GM19328 (cell line): ENCODE results near the gene SKAP2.

ENCODE experiments used
- ATAC-seq: cut with Tn5 transposase; IDR thresholded peaks from one replicate; pipeline ENCODE4 v1.9.1; 2021; ENCODE audit warnings: mild to moderate bottlenecking, moderate library complexity; ENCODE audit not compliant: unreplicated experiment

SKAP2 gene

GRCh38 chr7:26670290-26670689 is 194.1 kb downstream of the SKAP2 start:
- no peak for ATAC-seq

- no peak for ATAC-seq
Measured at GRCh38 chr7:26668821-26669220, 195.6 kb downstream of the SKAP2 start.

GRCh38 chr7:26667514-26668133 is 196.8 kb downstream of the SKAP2 start:
- ATAC-seq, result no peak

- ATAC-seq, result no peak
Measured at GRCh38 chr7:26664735-26665416, 199.5 kb downstream of the SKAP2 start.

GRCh38 chr7:26664274-26664673 is 200.1 kb downstream of the SKAP2 start:
- no peak for ATAC-seq

- no peak for ATAC-seq
Measured at GRCh38 chr7:26663874-26664273, 200.5 kb downstream of the SKAP2 start.

DNA sequence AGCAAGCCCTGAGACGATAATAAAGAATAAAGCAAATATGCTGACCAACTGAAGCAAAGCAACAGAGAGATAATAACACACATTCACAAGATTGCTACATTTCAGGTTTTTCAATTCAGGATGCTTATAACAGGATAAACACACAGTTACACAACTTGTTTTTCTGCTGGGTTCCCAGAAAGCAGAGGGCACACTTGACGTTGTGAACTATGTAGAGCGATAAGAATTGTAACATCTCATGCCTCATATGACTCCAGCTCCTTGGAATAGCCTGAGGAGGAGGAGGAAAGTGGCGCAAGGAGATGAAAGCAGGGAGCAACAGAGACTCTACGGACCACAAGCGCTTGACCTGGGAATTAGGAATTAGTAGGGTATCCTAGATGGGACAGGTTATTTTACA is 201.7 kb downstream of the SKAP2 start:
- ATAC-seq, result no peak

GRCh38 chr7:26659121-26659520 is 205.3 kb downstream of the SKAP2 start:
- no peak for ATAC-seq

DNA sequence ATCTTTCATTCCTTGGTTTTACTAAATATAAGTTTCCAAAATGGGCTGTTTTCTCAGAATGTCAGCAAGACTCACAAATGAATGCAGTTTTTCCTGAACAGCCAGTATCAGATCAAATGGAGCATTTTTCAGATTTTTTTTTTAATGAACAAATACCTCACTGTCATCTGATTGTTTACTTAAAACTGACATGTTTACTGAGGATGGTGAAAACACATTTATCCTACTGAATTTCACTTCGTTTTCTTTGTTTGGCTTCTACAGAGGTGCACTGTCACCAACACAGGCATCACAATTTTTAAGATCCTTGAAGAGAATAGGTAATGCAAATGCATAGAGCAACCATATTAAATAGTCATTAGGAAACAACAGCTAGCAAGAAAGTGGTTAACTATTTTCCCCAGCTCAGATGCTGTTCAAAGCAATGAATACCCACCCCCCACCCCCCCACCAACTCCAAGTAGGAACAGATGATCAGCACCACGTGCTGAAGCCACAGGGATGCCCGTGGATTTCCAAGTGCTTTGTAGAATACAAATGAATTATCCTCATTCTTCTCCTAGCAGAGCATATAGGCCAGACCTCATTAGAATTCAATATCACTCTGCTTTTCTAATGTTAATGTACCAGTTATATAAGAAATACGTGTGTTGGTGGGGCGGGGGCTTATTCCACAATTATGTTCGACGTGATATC is 205.9 kb downstream of the SKAP2 start:
- ATAC-seq, result no peak

- ATAC-seq, result no peak
Measured at GRCh38 chr7:26657686-26658388, 206.6 kb downstream of the SKAP2 start.

GRCh38 chr7:26657206-26657641 is 207.2 kb downstream of the SKAP2 start:
- no peak for ATAC-seq

- ATAC-seq, result no peak
Measured at GRCh38 chr7:26656735-26657134, 207.7 kb downstream of the SKAP2 start.

DNA sequence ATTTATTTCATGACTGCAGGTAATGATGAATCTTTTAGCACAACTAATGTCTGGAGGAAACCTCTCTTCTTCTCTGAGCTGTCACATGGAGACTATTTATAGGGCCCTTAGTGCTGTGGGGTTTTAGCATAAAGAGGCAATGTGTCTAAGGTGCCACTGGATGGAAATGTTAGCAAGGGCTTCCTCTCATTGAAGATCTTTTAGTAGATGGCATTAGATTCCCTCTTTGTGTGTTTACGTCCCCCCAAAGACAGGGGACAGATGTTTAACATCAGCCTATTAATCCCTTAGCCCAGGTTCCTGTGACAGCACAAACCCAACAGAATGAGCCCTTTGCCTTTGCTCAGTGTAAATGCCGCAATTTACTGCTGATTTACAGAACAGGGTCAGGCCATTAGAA is 208.6 kb downstream of the SKAP2 start:
- ATAC-seq, result no peak

GRCh38 chr7:26653430-26654399 is 210.7 kb downstream of the SKAP2 start:
- no peak for ATAC-seq

DNA sequence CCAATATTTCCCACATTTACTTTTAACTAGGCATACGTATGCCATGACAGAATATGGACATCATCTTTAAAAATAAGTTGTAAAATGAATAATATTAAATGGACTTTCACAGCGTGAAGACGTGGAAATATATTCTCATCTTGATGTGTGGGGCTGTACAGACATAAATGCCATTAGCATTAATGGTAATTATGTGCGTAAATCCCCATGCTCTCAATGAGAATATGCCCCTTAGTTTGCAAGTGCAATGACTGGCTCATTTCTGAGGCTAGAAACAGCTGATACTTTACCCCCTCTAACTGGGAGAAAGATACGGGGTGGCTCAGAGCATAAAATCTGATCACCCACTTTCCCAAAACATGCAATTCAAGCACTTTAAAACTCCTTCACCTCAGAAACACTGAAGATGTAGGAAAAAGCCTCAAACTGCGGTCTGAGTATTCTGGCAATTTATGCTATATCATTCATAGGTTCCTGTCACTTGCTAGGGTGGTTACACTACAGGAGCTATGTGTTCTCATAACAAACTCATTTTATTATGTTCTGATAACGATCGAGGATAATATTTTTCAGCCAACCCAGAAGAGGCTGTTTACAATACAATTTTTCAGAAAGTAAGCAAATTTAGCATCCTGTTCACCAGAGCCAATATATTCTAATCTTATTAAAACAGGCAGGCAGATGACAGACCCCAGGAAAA is 211.8 kb downstream of the SKAP2 start:
- no peak for ATAC-seq

GRCh38 chr7:26650103-26650502 is 214.3 kb downstream of the SKAP2 start:
- ATAC-seq, result no peak

GRCh38 chr7:26649388-26649787 is 215.0 kb downstream of the SKAP2 start:
- ATAC-seq, result no peak

- ATAC-seq, result no peak
Measured at GRCh38 chr7:26648554-26648953, 215.8 kb downstream of the SKAP2 start.

DNA sequence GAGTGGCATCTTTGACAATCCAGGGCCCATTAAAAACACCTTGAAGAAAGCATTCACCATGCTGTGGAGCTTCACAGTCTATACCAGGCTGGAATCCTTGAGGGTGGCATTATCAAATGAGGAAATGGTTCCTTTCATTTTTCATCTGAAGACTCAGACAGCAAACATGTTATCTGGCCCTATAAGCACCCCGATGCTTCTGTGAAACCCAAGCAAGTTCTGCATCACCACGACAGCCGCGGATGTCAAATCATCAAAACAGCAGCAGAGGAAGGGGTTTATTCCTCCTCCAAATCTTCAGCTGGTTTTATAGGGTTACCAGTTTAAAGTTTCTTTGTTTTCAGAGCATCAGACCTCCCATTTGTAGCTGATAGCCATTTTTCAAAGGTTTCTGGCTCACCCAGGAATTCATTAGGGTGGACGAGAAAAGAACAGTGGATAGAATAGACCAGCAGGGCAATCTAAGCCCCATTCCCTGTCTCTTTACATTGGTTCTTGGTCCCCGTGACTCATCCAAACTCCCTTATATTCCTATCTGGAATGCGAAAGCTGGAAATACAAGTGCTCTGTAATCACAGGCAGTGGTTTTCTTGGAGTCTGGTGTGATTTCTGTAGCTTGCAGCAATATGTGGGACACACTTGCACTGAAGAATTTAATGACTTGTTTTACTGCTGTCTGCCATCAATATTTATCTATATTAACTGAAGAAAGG is 217.9 kb downstream of the SKAP2 start:
- ATAC-seq, result no peak
